Osteocyte (in vitro differentiated cells): Measurements from ENCODE around the gene DAPK1. TPM values are rescaled to one million over a fixed set of nuclear protein-coding genes. Genes with fewer than 3 reads are reported as not detected.

ENCODE experiments used
- DNase-seq: peaks from one replicate; pipeline ENCODE4 v3.0.0; 2021; ENCODE audit warnings: mixed read lengths; ENCODE audit not compliant: unreplicated experiment; ENCODE audit errors: extremely low spot score
- H3K27ac Mint-ChIP-seq: one replicate; pipeline ENCODE4 v1.8.0; 2021; ENCODE audit warnings: mild to moderate bottlenecking, mixed read lengths; ENCODE audit not compliant: unreplicated experiment
- H3K27me3 Mint-ChIP-seq: one replicate; pipeline ENCODE4 v1.8.0; 2021; ENCODE audit warnings: mixed read lengths; ENCODE audit not compliant: unreplicated experiment
- H3K36me3 Mint-ChIP-seq: one replicate; pipeline ENCODE4 v1.8.0; 2021; ENCODE audit warnings: mixed read lengths; ENCODE audit not compliant: unreplicated experiment
- H3K4me1 Mint-ChIP-seq: one replicate; pipeline ENCODE4 v1.8.0; 2021; ENCODE audit warnings: mixed read lengths; ENCODE audit not compliant: unreplicated experiment
- H3K4me3 Mint-ChIP-seq: one replicate; pipeline ENCODE4 v1.8.0; 2021; ENCODE audit warnings: mild to moderate bottlenecking, moderate library complexity, mixed read lengths; ENCODE audit not compliant: unreplicated experiment
- H3K9me3 Mint-ChIP-seq: one replicate; pipeline ENCODE4 v1.8.0; 2021; ENCODE audit warnings: mixed read lengths; ENCODE audit not compliant: unreplicated experiment
- CTCF ChIP-seq: fragments of 200-600 bp; sonication (generic); IDR thresholded peaks from 2 replicates; pipeline ENCODE4 v1.5.0; 2021; ENCODE audit warnings: antibody characterized with exemption, mild to moderate bottlenecking, moderate library complexity
- total RNA-seq: library from RNA; stranded (reverse); gene quantifications from 2 replicates; pipeline ENCODE4 v1.2.1, GENCODE V29; 2021

Gene DAPK1
- total RNA-seq, 1 donor from 2014 or later: 304 TPM

- TF ChIP-seq CTCF: no peak
- Mint-ChIP-seq H3K9me3 (no peaks in the 10 kb centered on the region), H3K27me3 (no peaks in the 10 kb centered on the region), H3K4me3 (no peak overlapping the region), H3K36me3 (peaks cover 45% of the 10 kb centered on the region), H3K27ac (no peak overlapping the region), H3K4me1 (peaks cover 70% of the 10 kb centered on the region)
- no peak for DNase-seq
Observed at GRCh38 chr9:87567983-87568382, 70.3 kb downstream of the DAPK1 start.

- Mint-ChIP-seq H3K4me1 (peaks cover 70% of the 10 kb centered on the region), H3K4me3 (no peak overlapping the region), H3K9me3 (no peaks in the 10 kb centered on the region), H3K27me3 (no peaks in the 10 kb centered on the region), H3K36me3 (peaks cover 43% of the 10 kb centered on the region), H3K27ac (no peak overlapping the region)
- no peak for TF ChIP-seq CTCF
- no peak for DNase-seq
Observed at GRCh38 chr9:87568401-87568800, 70.7 kb downstream of the DAPK1 start.

GRCh38 chr9:87569008-87569509 lies 71.4 kb downstream of the DAPK1 start:
- Mint-ChIP-seq H3K27me3 (no peaks in the 10 kb centered on the region), H3K4me3 (no peak overlapping the region), H3K27ac (no peak overlapping the region), H3K4me1 (peaks cover 69% of the 10 kb centered on the region), H3K36me3 (peaks cover 43% of the 10 kb centered on the region), H3K9me3 (no peaks in the 10 kb centered on the region)
- no peak for DNase-seq
- no peak for TF ChIP-seq CTCF

GRCh38 chr9:87569518-87569917 lies 71.9 kb downstream of the DAPK1 start:
- Mint-ChIP-seq H3K4me1 (peaks cover 66% of the 10 kb centered on the region), H3K27ac (no peak overlapping the region), H3K9me3 (no peaks in the 10 kb centered on the region), H3K4me3 (no peak overlapping the region), H3K27me3 (no peaks in the 10 kb centered on the region), H3K36me3 (peaks cover 44% of the 10 kb centered on the region)
- TF ChIP-seq CTCF: no peak
- DNase-seq: no peak

- Mint-ChIP-seq H3K4me1 (peaks cover 58% of the 10 kb centered on the region), H3K4me3 (no peak overlapping the region), H3K36me3 (peaks cover 38% of the 10 kb centered on the region), H3K27me3 (no peaks in the 10 kb centered on the region), H3K27ac (peak overlapping the region; percentile 63), H3K9me3 (no peaks in the 10 kb centered on the region)
- no peak for TF ChIP-seq CTCF
- DNase-seq: no peak
Observed at GRCh38 chr9:87570000-87570908, 72.6 kb downstream of the DAPK1 start.
